ENCODE measurements around the gene THAP2. TPM values are rescaled to one million over a fixed set of nuclear protein-coding genes. Genes with fewer than 3 reads are reported as not detected.

The THAP2 gene
- total RNA-seq (1 to 10 TPM; 4.3 to 9.7 (median 6.8) TPM), polyA plus RNA-seq (1 to 10 TPM; 2.3 to 2.8 TPM)
- long read RNA-seq, donor 1, full-length matches to known transcripts = 11 of 11 reads
- long read RNA-seq, donor 1, partial matches to known transcripts = 0 of 11 reads
- long read RNA-seq, donor 1, other reads (novel, unspliced or antisense) = 0 of 11 reads
- long read RNA-seq, donor 2, full-length matches to known transcripts = 10 of 12 reads
- long read RNA-seq, donor 2, partial matches to known transcripts = 0 of 12 reads
- long read RNA-seq, donor 2, other reads (novel, unspliced or antisense) = 2 of 12 reads
- long read RNA-seq, donor 3, full-length matches to known transcripts = 6 of 7 reads
- long read RNA-seq, donor 3, partial matches to known transcripts = 0 of 7 reads
- long read RNA-seq, donor 3, other reads (novel, unspliced or antisense) = 1 of 7 reads

DNA sequence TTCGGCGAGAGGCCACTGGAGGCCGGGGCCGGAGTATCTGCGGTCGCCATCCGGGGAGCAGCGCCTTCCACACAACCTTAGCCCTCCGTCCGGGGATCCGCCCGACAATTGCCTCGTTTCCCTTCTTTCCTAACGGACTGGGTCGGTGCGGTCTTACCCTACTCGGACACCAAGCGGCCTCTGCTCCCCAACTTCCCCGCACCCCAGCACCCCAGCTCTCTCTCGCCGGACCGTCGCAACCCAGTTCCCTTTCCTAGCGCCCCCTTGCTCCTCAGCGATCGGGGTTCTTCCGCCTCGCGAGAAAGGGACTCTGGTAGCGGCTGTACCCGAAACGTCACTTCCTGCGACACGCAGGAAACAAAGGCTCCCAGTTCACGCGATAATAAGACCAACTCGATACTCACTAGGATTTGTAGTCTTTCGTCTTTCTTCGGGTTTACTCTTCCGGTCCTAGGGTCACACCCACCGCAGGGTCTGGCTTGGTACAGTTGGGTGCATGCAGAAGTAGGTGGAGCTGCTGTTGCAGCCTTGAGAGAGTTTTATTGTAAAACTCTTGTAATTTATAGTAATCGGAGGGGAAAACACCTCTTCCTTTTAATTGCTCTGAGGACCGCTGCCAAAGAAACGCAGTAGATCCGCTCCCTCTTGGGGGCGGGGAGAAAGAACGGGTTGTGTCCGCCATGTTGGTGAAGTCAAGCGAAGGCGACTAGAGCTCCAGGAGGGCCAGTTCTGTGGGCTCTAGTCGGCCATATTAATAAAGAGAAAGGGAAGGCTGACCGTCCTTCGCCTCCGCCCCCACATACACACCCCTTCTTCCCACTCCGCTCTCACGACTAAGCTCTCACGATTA, at the start of gene THAP2, which contains the start of gene ZFC3H1:
Gene THAP2, plus strand, starts transcription at position 741 of the 850 bp plus-strand sequence. CDS start 209 bp downstream, outside the sequence.
Gene ZFC3H1, minus strand, starts transcription at position 288 of the 850 bp plus-strand sequence. Its CDS starts 238 bp downstream, at position 50.
- peak in 6 of 9 donors; percentile 12 to 60 (median 36) for TF ChIP-seq CTCF (IDR thresholded peaks at IDR 0.05)
- 0% methylated on average over 57 of the region's 57 CpGs for WGBS, 2 donors

DNA sequence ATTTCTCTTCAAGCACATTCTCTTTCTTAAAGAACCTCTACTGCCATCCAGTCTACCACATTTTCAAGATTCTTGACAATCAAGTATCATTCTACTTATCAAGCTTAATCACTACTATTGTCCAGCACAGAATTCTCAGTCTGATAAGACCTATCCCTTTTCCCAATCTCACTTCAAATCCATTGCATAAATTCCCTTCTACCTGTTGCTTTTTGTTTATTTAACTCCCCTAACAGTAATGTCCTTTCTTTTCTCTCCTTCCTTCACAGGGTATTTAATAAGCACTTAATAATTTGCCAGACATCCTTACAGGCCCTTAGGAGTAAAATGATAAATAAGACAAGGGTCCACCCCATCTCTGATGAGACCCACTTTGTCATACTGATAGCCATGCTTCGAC, 42.2 kb upstream of the THAP2 start:
- H3K4me3 ChIP-seq = no peak overlapping the region
- intact Hi-C loops (cut with DNase I) = no loop called here
- peaks cover 4 to 100% (median 78%) of the 10 kb centered on the region in 9 donors for H3K36me3 ChIP-seq
- no peak for ATAC-seq
- no peak for DNase-seq
- H3K27me3 ChIP-seq = no peaks in the 10 kb centered on the region
- H3K27ac ChIP-seq = no peak overlapping the region
- H3K9me3 ChIP-seq = no peaks in the 10 kb centered on the region
- peaks cover 0 to 15% (median 8%) of the 10 kb centered on the region in 9 donors for H3K4me1 ChIP-seq
- WGBS, 2 donors = 100% methylated on average over 1 of the region's 1 CpG
- no peak for TF ChIP-seq CTCF (IDR thresholded peaks at IDR 0.05)

More for the DNA sequence above, at the start of gene THAP2, which contains the start of gene ZFC3H1:
- Histone ChIP-seq H3K36me3 (peaks cover 0 to 29% (median 7%) of the 10 kb centered on the region in 9 donors), H3K9me3 (no peaks in the 10 kb centered on the region), H3K27ac (peak within 1 kb of the TSS; percentile 84 to 98 (median 94)), H3K4me3 (peak within 1 kb of the TSS; percentile 74 to 98 (median 85)), H3K4me1 (peaks cover 0 to 37% (median 34%) of the 10 kb centered on the region in 9 donors), H3K27me3 (no peaks in the 10 kb centered on the region)
- ATAC-seq = peak; percentile 96 to 98 (median 97)
- peak; percentile 88 to 97 for DNase-seq
- intact Hi-C loops (cut with DNase I) = loop anchor here in 5 of 10 donors (1.0 to 10.0 kb wide), 7 partner anchors 21 to 176 kb away; partner anchors contain the start of genes RAB21 (in 3 of the 5), TMEM19 (in 3 of the 5) and TBC1D15 (in 2 of the 5)

GRCh38 chr12:71625476-71625875, 38.6 kb upstream of the THAP2 start:
- no peaks in the 10 kb centered on the region for H3K27me3 ChIP-seq
- H3K27ac ChIP-seq = peak overlapping the region in 3 of 10 donors; percentile 17 to 65 (median 38)
- peaks cover 0 to 100% (median 83%) of the 10 kb centered on the region in 9 donors for H3K36me3 ChIP-seq
- no peak for DNase-seq
- intact Hi-C loops (cut with DNase I) = no loop called here
- 95 to 97% methylated on average over 2 of the region's 2 CpGs for WGBS, 2 donors
- no peaks in the 10 kb centered on the region for H3K9me3 ChIP-seq
- no peak for TF ChIP-seq CTCF (IDR thresholded peaks at IDR 0.05)
- peaks cover 0 to 26% (median 9%) of the 10 kb centered on the region in 9 donors for H3K4me1 ChIP-seq
- H3K4me3 ChIP-seq = no peak overlapping the region
- no peak for ATAC-seq

DNA sequence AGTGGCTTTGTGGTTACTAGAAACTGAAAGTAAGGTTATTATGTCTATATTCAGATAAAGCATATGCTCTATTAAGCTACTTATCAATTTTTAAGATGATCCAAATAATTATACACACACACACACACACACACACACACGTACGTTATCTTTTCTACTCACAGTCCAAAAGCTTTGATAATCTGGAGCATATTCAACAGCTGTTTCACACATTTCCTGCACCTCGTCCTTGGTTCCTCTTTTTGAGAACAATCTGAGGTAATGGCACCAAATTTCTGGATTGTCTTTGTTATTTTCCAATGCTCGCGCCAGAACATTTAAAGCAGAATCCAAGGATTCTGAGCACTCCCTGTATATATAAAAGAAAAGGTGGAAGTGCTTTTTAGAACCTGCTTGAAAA, 38.0 kb upstream of the THAP2 start:
- 32 to 34% methylated on average over 5 of the region's 5 CpGs for WGBS, 2 donors
- peak in 6 of 8 donors; percentile 28 to 64 (median 56) for ATAC-seq
- no peak for TF ChIP-seq CTCF (IDR thresholded peaks at IDR 0.05)
- Histone ChIP-seq H3K27ac (peak overlapping the region in 5 of 10 donors; percentile 9 to 65 (median 23)), H3K4me3 (no peak overlapping the region), H3K4me1 (peaks cover 0 to 26% (median 9%) of the 10 kb centered on the region in 9 donors), H3K9me3 (no peaks in the 10 kb centered on the region), H3K27me3 (no peaks in the 10 kb centered on the region), H3K36me3 (peaks cover 0 to 100% (median 84%) of the 10 kb centered on the region in 9 donors)
- intact Hi-C loops (cut with DNase I) = loop anchor here in 1 of 10 donors (1.0 kb wide), 1 partner anchor 12 kb away; no protein-coding TSS in a partner anchor
- DNase-seq = peak in 1 of 2 donors; percentile 17

Data from heart right ventricle (tissue), 16 donors.